ENCODE results near the gene GOLGA6A.
"Not testable (repeated sequence)": the region's sequence is repeated elsewhere in the genome, so short reads cannot be mapped to it uniquely, and the experiment has no call there.

Gene GOLGA6A

GRCh38 chr15:74124759-74125158 lies 42.4 kb upstream of the GOLGA6A start:
- no peaks in the 10 kb centered on the region for H3K36me3 ChIP-seq (ENCODE audit: control insufficient read depth in 2 of 2, insufficient read depth in 2 of 2, low read length in 2 of 2)
- peaks cover 34 to 44% of the 10 kb centered on the region in 2 donors for H3K27me3 ChIP-seq (ENCODE audit: control insufficient read depth in 1 of 2, insufficient read depth in 2 of 2, low read length in 2 of 2)
- H3K9ac ChIP-seq (ENCODE audit: low read length in 2 of 2), result no peak overlapping the region
- no peak overlapping the region for H3K27ac ChIP-seq (ENCODE audit: low read length)
- H3K4me3 ChIP-seq (ENCODE audit: low read length in 2 of 2), result no peak overlapping the region
- H3K4me1 ChIP-seq (ENCODE audit: control insufficient read depth, insufficient read depth, low read length), result peaks cover 22% of the 10 kb centered on the region
- no peaks in the 10 kb centered on the region for H3K9me3 ChIP-seq (ENCODE audit: control insufficient read depth in 2 of 2, low read length in 2 of 2)

GRCh38 chr15:74124196-74124595 lies 41.8 kb upstream of the GOLGA6A start:
- Histone ChIP-seq H3K36me3 (ENCODE audit: control insufficient read depth in 2 of 2, insufficient read depth in 2 of 2, low read length in 2 of 2) (no peaks in the 10 kb centered on the region), H3K4me1 (ENCODE audit: control insufficient read depth, insufficient read depth, low read length) (peaks cover 16% of the 10 kb centered on the region), H3K4me3 (ENCODE audit: low read length in 2 of 2) (no peak overlapping the region), H3K9me3 (ENCODE audit: control insufficient read depth in 2 of 2, low read length in 2 of 2) (no peaks in the 10 kb centered on the region), H3K27me3 (ENCODE audit: control insufficient read depth in 1 of 2, insufficient read depth in 2 of 2, low read length in 2 of 2) (peaks cover 29 to 39% of the 10 kb centered on the region in 2 donors), H3K9ac (ENCODE audit: low read length in 2 of 2) (no peak overlapping the region), H3K27ac (ENCODE audit: low read length) (no peak overlapping the region)

- H3K27me3 ChIP-seq (ENCODE audit: control insufficient read depth in 1 of 2, insufficient read depth in 2 of 2, low read length in 2 of 2), result peaks cover 23 to 35% of the 10 kb centered on the region in 2 donors
- H3K4me3 ChIP-seq (ENCODE audit: low read length in 2 of 2), result no peak overlapping the region
- no peak overlapping the region for H3K9ac ChIP-seq (ENCODE audit: low read length in 2 of 2)
- H3K27ac ChIP-seq (ENCODE audit: low read length), result no peak overlapping the region
- no peaks in the 10 kb centered on the region for H3K9me3 ChIP-seq (ENCODE audit: control insufficient read depth in 2 of 2, low read length in 2 of 2)
- peaks cover 12% of the 10 kb centered on the region for H3K4me1 ChIP-seq (ENCODE audit: control insufficient read depth, insufficient read depth, low read length)
- H3K36me3 ChIP-seq (ENCODE audit: control insufficient read depth in 2 of 2, insufficient read depth in 2 of 2, low read length in 2 of 2), result no peaks in the 10 kb centered on the region
Measured at GRCh38 chr15:74123658-74124057, 41.3 kb upstream of the GOLGA6A start.

- Histone ChIP-seq H3K9me3 (ENCODE audit: control insufficient read depth in 2 of 2, low read length in 2 of 2) (no peaks in the 10 kb centered on the region), H3K4me3 (ENCODE audit: low read length in 2 of 2) (no peak overlapping the region), H3K4me1 (ENCODE audit: control insufficient read depth, insufficient read depth, low read length) (peaks cover 7% of the 10 kb centered on the region), H3K36me3 (ENCODE audit: control insufficient read depth in 2 of 2, insufficient read depth in 2 of 2, low read length in 2 of 2) (no peaks in the 10 kb centered on the region), H3K27ac (ENCODE audit: low read length) (no peak overlapping the region), H3K27me3 (ENCODE audit: control insufficient read depth in 1 of 2, insufficient read depth in 2 of 2, low read length in 2 of 2) (peaks cover 18 to 31% of the 10 kb centered on the region in 2 donors), H3K9ac (ENCODE audit: low read length in 2 of 2) (no peak overlapping the region)
Measured at GRCh38 chr15:74123131-74123429, 40.7 kb upstream of the GOLGA6A start.

GRCh38 chr15:74122403-74123130 lies 40.2 kb upstream of the GOLGA6A start:
- H3K9me3 ChIP-seq (ENCODE audit: control insufficient read depth in 2 of 2, low read length in 2 of 2), result no peaks in the 10 kb centered on the region
- H3K4me1 ChIP-seq (ENCODE audit: control insufficient read depth, insufficient read depth, low read length), result peaks cover 2% of the 10 kb centered on the region
- no peak overlapping the region for H3K4me3 ChIP-seq (ENCODE audit: low read length in 2 of 2)
- no peaks in the 10 kb centered on the region for H3K36me3 ChIP-seq (ENCODE audit: control insufficient read depth in 2 of 2, insufficient read depth in 2 of 2, low read length in 2 of 2)
- H3K9ac ChIP-seq (ENCODE audit: low read length in 2 of 2), result no peak overlapping the region
- peaks cover 16 to 31% of the 10 kb centered on the region in 2 donors for H3K27me3 ChIP-seq (ENCODE audit: control insufficient read depth in 1 of 2, insufficient read depth in 2 of 2, low read length in 2 of 2)
- no peak overlapping the region for H3K27ac ChIP-seq (ENCODE audit: low read length)

- Histone ChIP-seq H3K4me1 (ENCODE audit: control insufficient read depth, insufficient read depth, low read length) (no peaks in the 10 kb centered on the region), H3K9me3 (ENCODE audit: control insufficient read depth in 2 of 2, low read length in 2 of 2) (no peaks in the 10 kb centered on the region), H3K36me3 (ENCODE audit: control insufficient read depth in 2 of 2, insufficient read depth in 2 of 2, low read length in 2 of 2) (no peaks in the 10 kb centered on the region), H3K27ac (ENCODE audit: low read length) (no peak overlapping the region), H3K4me3 (ENCODE audit: low read length in 2 of 2) (no peak overlapping the region), H3K27me3 (ENCODE audit: control insufficient read depth in 1 of 2, insufficient read depth in 2 of 2, low read length in 2 of 2) (peaks cover 12 to 29% of the 10 kb centered on the region in 2 donors), H3K9ac (ENCODE audit: low read length in 2 of 2) (no peak overlapping the region)
Measured at GRCh38 chr15:74121858-74122257, 39.5 kb upstream of the GOLGA6A start.

GRCh38 chr15:74121039-74121438 lies 38.7 kb upstream of the GOLGA6A start:
- no peak overlapping the region for H3K4me3 ChIP-seq (ENCODE audit: low read length in 2 of 2)
- H3K27ac ChIP-seq (ENCODE audit: low read length), result no peak overlapping the region
- no peak overlapping the region for H3K9ac ChIP-seq (ENCODE audit: low read length in 2 of 2)
- peaks cover 11 to 26% of the 10 kb centered on the region in 2 donors for H3K27me3 ChIP-seq (ENCODE audit: control insufficient read depth in 1 of 2, insufficient read depth in 2 of 2, low read length in 2 of 2)
- H3K36me3 ChIP-seq (ENCODE audit: control insufficient read depth in 2 of 2, insufficient read depth in 2 of 2, low read length in 2 of 2), result no peaks in the 10 kb centered on the region
- H3K9me3 ChIP-seq (ENCODE audit: control insufficient read depth in 2 of 2, low read length in 2 of 2), result no peaks in the 10 kb centered on the region
- no peaks in the 10 kb centered on the region for H3K4me1 ChIP-seq (ENCODE audit: control insufficient read depth, insufficient read depth, low read length)

GRCh38 chr15:74120426-74120825 lies 38.1 kb upstream of the GOLGA6A start:
- Histone ChIP-seq H3K4me3 (ENCODE audit: low read length in 2 of 2) (no peak overlapping the region), H3K9me3 (ENCODE audit: control insufficient read depth in 2 of 2, low read length in 2 of 2) (no peaks in the 10 kb centered on the region), H3K27ac (ENCODE audit: low read length) (no peak overlapping the region), H3K4me1 (ENCODE audit: control insufficient read depth, insufficient read depth, low read length) (no peaks in the 10 kb centered on the region), H3K27me3 (ENCODE audit: control insufficient read depth in 1 of 2, insufficient read depth in 2 of 2, low read length in 2 of 2) (peaks cover 11 to 26% of the 10 kb centered on the region in 2 donors), H3K9ac (ENCODE audit: low read length in 2 of 2) (no peak overlapping the region), H3K36me3 (ENCODE audit: control insufficient read depth in 2 of 2, insufficient read depth in 2 of 2, low read length in 2 of 2) (no peaks in the 10 kb centered on the region)

GRCh38 chr15:74109713-74110112 lies 27.4 kb upstream of the GOLGA6A start:
- Histone ChIP-seq H3K36me3 (ENCODE audit: control insufficient read depth in 2 of 2, insufficient read depth in 2 of 2, low read length in 2 of 2) (no peaks in the 10 kb centered on the region), H3K9me3 (ENCODE audit: control insufficient read depth in 2 of 2, low read length in 2 of 2) (no peaks in the 10 kb centered on the region), H3K9ac (ENCODE audit: low read length in 2 of 2) (no peak overlapping the region), H3K27me3 (ENCODE audit: control insufficient read depth in 1 of 2, insufficient read depth in 2 of 2, low read length in 2 of 2) (peaks cover 0 to 2% of the 10 kb centered on the region in 2 donors), H3K27ac (ENCODE audit: low read length) (no peak overlapping the region), H3K4me1 (ENCODE audit: control insufficient read depth, insufficient read depth, low read length) (no peaks in the 10 kb centered on the region), H3K4me3 (ENCODE audit: low read length in 2 of 2) (no peak overlapping the region)

GRCh38 chr15:74108611-74109010 lies 26.3 kb upstream of the GOLGA6A start:
- H3K9me3 ChIP-seq (ENCODE audit: control insufficient read depth in 2 of 2, low read length in 2 of 2); H3K4me3 ChIP-seq (ENCODE audit: low read length in 2 of 2); H3K9ac ChIP-seq (ENCODE audit: low read length in 2 of 2); H3K27ac ChIP-seq (ENCODE audit: low read length); H3K36me3 ChIP-seq (ENCODE audit: control insufficient read depth in 2 of 2, insufficient read depth in 2 of 2, low read length in 2 of 2); H3K27me3 ChIP-seq (ENCODE audit: control insufficient read depth in 1 of 2, insufficient read depth in 2 of 2, low read length in 2 of 2); H3K4me1 ChIP-seq (ENCODE audit: control insufficient read depth, insufficient read depth, low read length): not testable (repeated sequence)

- no peaks in the 10 kb centered on the region for H3K9me3 ChIP-seq (ENCODE audit: control insufficient read depth in 2 of 2, low read length in 2 of 2)
- H3K4me3 ChIP-seq (ENCODE audit: low read length in 2 of 2), result no peak overlapping the region
- H3K9ac ChIP-seq (ENCODE audit: low read length in 2 of 2), result no peak overlapping the region
- H3K27ac ChIP-seq (ENCODE audit: low read length), result no peak overlapping the region
- no peaks in the 10 kb centered on the region for H3K4me1 ChIP-seq (ENCODE audit: control insufficient read depth, insufficient read depth, low read length)
- H3K27me3 ChIP-seq (ENCODE audit: control insufficient read depth in 1 of 2, insufficient read depth in 2 of 2, low read length in 2 of 2), result peaks cover 0 to 2% of the 10 kb centered on the region in 2 donors
- no peaks in the 10 kb centered on the region for H3K36me3 ChIP-seq (ENCODE audit: control insufficient read depth in 2 of 2, insufficient read depth in 2 of 2, low read length in 2 of 2)
Measured at GRCh38 chr15:74108111-74108510, 25.8 kb upstream of the GOLGA6A start.

All from stomach smooth muscle (tissue), 2 donors.